NCI-H460 (cell line): ENCODE measurements around the gene PDGFC. TPM values are rescaled to one million over a fixed set of nuclear protein-coding genes. Genes with fewer than 3 reads are reported as not detected.
"Not testable (repeated sequence)": the region's sequence is repeated elsewhere in the genome, so short reads cannot be mapped to it uniquely, and the experiment has no call there.

Source experiments
- DNase-seq: peaks from one replicate; pipeline ENCODE4 v3.0.0-alpha.2; 2016; ENCODE audit warnings: low read depth; ENCODE audit errors: extremely low read depth
- total RNA-seq: library from RNA; depleted of rRNA; stranded (reverse); fragments of >200 nt; shearing (Covaris generic); gene quantifications from 2 replicates; pipeline ENCODE4 v1.2.3, GENCODE V29; 2014

The PDGFC gene
- total RNA-seq, 1 experiment from 2014 or later, result 20.2 TPM

DNA sequence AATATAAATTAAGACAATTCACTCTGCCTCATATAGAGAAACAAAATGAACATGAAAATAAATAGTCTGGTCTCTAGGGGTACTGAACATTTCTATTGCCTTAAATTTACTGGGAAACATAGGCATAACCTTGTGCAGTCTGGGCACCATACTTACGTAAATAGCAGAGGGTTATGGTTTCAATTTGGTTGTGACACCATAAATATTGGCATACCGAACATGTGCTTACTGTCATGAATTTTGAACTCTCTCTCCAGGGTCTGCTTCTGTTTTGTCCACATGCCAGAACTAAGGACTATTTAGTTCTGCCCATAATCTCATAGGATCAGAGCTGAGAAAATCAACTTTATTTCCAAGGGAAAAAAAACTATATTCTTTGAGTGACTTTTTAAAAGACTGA is 17.6 kb downstream of the PDGFC start:
- DNase-seq, result no peak

GRCh38 chr4:156953001-156953400 is 18.6 kb downstream of the PDGFC start:
- no peak for DNase-seq

GRCh38 chr4:156952078-156952759 is 19.4 kb downstream of the PDGFC start:
- DNase-seq, result no peak

DNA sequence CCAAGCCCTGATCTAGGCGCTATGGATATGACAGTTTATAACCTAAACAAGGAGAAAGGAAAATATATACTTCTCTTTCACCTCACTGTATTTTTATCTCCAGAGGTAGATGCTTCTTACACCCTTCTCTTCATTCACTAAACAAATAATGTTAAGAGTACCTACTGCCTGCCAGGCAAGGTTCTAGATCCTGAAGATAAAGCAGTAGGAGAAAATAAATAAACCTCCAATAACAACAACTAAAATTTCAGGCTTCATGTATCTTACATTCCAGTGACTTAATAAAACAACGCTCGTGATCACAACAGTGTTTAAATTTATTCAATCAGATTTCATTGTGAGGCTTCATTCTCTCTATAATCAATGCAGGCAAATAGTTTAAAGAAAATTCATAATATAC is 20.7 kb downstream of the PDGFC start:
- no peak for DNase-seq

GRCh38 chr4:156950090-156950489 is 21.5 kb downstream of the PDGFC start:
- DNase-seq, result no peak

DNA sequence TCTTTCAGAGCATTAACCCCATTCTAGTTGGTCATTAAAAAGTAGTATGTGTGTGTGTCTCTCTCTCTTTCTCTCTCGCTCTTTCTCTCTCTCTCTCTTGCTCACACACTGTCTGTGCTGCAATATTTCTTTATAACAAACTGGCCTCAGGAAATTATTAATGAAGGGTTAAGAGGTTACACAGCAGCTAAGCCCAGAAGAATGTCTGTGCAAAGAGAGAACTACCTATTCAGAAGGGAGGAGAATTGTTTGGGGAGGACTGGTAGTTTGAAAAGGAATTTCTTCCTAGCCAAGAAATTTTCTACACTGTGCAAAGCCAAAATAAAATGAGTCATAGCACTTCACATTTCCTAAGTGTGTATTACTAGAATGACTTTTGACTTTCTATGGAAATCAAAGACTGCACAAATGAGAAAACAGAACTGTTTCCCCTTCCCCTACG is 22.2 kb downstream of the PDGFC start:
- peak; percentile 53 for DNase-seq

GRCh38 chr4:156948738-156949137 is 22.9 kb downstream of the PDGFC start:
- DNase-seq, result peak; percentile 65

- DNase-seq, result no peak
These were observed 23.5 kb downstream of the PDGFC start for GRCh38 chr4:156948133-156948532.

DNA sequence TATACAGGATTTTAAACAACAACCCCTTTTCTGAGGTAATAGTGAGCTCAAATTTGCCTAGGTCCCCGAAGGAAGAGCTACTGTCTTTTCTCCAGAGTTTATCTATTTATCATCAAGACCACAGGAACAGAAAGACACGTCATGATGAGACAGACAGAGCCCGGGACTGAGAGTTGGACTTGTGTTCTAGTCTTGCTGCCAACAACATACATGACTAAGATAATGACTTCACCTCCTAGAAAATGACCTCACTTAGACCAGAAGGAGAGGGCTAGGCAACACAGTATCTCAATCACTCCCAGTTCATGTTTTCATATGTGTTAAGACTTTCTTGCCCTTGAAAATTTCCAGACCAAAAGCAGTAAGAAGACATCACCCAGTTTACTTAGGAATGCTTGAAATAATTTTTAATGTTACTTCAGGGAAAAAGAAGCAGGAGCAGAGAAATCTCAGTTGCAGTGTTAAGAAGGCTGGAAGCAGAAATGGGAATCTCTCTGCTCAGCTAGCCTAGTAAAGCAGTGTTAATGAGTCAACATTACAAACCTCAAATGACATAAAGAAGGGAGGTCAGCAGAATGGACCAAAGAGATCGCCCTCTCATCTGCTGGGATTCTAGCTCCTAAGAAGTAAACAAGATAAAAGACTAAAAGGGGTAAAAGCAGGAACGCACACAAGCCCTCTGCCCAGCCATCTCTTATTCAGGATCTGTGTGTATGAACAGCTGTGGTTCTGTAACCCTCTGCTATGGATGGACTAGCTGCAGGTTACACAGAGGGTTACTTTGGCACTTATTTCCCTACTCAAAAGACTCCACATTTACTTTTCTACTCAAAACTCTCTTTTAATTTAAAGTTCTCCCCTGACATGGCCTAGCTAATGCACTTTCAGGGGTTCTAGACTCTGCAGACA is 24.8 kb downstream of the PDGFC start:
- peak; percentile 93 for DNase-seq

GRCh38 chr4:156945532-156945931 is 26.1 kb downstream of the PDGFC start:
- DNase-seq, result no peak

- DNase-seq, result no peak
These were observed 28.6 kb downstream of the PDGFC start for GRCh38 chr4:156942991-156943390.

DNA sequence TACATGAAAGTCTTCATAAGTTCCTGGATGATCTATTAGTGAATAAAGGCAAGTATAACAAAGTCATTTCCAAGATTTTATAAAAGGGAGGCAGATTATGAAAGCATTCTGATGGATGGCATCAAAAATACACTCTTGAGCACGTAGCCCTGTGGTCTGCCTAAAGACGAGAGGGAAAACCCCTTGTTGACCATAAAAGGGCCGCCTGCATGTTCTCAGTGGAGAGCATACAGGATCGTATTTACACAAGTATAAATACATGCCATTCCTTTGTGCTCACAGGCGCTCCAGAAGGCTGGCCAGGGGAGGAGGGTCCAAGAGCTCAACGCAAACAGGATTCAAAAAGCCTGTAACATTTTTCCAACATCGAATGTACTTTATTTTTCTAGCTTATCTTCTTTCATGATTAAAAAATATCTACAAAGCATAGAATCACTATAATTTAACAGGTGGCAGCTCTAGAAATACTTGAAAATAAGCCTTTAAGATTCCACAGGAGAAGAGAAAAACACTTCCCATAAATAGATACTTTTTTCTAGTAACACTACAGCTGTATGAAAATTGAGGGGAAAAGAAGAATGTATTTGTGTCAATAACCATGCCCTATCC is 29.6 kb downstream of the PDGFC start:
- DNase-seq, result no peak

- DNase-seq, result no peak
These were observed 31.8 kb downstream of the PDGFC start for GRCh38 chr4:156939801-156940200.

DNA sequence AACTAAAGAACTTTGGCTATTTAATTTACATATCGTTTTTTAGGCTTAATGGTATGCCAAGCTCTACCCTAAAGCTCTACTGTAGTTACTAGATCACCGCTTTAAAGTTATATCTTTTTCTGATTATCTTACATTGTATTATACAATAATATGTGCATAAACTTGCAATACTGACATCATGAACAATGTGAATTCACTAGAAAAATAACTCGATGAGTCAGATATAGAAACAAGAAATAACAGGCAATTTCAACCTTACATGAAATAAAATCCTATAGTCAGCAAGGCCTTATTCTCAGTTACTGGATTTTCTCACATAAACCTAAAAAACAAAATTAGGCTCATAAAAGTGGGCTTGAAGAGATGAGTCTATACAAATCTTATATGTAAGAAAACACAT is 32.5 kb downstream of the PDGFC start:
- DNase-seq, result no peak

DNA sequence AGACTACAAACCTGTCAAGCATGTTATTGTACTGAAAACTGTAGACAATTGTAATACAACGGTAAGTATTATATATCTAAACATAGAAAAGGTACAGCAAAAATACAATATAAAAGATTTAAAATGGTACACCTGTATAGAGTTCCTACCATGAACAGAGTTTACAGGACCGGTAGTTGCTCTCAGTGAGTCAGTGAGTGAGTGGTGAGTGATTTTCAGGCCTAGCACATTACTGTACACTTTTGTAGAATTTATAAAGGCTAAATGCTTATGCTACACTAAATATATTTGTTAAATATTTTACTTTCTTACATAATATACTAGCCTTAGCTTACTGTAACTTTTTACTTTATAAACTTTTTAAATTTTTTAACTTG is 37.4 kb downstream of the PDGFC start:
- DNase-seq, result no peak

- DNase-seq, result no peak
These were observed 37.9 kb downstream of the PDGFC start for GRCh38 chr4:156933633-156934258.

DNA sequence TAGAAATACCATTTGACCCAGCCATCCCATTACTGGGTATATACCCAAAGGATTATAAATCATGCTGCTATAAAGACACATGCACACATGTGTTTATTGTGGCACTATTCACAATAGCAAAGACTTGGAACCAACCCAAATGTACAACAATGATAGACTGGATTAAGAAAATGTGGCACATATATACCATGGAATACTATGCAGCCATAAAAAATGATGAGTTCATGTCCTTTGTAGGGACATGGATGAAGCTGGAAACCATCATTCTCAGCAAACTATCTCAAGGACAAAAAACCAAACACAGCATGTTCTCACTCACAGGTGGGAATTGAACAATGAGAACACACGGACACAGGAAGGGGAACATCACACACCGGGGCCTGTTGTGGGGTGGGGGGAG is 39.2 kb downstream of the PDGFC start:
- DNase-seq, result not testable (repeated sequence)

DNA sequence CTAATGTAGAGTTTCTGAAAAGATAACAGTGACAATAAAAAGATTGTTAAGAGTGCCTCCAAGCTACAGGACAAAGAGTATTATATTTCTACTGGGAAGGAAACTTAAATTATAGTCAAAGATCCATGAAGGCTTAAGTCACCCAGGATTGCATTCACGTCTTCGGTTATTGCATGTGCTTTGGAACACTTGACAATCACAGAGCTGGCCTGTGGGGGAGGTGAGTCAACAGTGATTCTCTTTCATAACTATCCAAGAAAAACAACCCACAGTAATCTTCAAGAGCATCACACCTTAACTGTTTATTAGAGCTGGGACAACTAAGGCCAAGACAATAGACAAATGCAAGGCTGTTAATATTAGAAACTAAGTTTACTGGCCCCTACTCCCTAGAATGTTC is 40.3 kb downstream of the PDGFC start:
- peak; percentile 91 for DNase-seq

DNA sequence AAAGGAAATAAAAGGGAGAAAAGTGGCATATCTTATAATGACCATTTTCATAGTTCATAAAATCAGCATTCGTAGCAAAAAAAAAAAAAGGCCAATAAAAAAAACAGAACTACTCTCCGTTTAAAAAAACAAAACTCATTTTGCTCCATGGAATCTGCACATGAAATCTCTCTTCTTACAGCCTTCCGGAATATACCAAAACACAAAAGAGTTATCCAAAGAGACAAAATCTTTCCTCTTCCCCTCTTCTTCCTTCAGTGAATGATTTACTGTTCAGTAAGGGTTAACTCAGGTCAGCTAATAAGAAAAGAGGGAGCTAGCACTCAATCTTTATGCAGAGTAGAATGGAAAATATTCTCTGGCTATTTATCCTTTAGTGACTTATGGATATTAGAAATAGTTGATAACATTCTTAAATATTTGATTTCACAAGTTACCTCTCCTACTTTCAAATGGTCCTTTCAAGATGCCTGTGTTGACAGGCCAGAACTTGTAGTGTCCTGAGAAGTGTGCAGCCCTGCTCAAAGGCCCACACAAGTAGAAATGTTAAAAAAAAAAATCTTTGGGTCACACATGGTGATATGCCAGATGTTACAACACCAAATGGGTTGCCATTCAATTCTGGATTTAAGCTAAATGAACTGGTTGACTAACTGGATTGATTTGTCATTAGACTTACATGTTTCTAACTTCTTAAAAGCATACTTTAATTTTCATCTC is 42.1 kb downstream of the PDGFC start:
- no peak for DNase-seq

DNA sequence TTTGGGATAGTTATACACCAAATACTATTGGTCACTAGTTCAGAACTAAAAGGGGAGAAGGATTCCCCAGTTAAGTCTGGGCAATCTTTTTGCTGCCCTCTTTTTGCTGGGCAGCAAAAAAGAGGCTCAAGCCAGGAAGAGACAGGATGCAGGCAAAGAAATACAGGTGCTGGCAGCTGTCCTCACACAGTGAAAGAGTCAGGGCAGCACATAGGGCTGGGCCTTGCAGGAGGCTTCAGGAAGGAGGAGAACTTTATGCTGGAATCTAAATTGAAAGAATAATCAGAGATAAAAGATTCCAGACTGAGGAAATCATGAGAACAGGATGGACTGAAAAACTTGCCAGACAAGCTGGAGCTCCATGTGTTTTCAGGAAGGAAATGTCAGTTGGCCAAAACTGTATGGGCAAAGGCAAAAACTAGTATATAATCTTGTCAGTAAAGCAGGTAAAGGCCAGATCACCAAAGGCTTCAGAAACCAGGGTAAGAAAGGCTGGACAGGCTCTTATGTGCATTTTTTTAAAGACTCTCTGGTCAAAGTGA is 46.8 kb downstream of the PDGFC start:
- no peak for DNase-seq
